Spleen (tissue), 11 donors: Measurements from ENCODE around the gene ITGB8. TPM values are rescaled to one million over a fixed set of nuclear protein-coding genes. Genes with fewer than 3 reads are reported as not detected.

Experiments used
- DNase-seq: peaks from one replicate; pipeline ENCODE4 v3.0.0-alpha.2; 2020
- H3K27ac ChIP-seq, 8 donors: fragments of 200-600 bp; sonication (generic) in 7 of 8; 1 replicate in 4 of 8; 2 replicates in 4 of 8; pipeline versions ENCODE4 v1.5.0 to v1.8.0; 2016 to 2021; ENCODE audit warnings: inconsistent platforms in 4 of 8, mild to moderate bottlenecking in 4 of 8, moderate library complexity in 1 of 8
- H3K27me3 ChIP-seq, 7 donors: fragments of 200-600 bp; sonication (generic) in 6 of 7; replicated peaks in 1 of 7; 1 replicate in 4 of 7; 2 replicates in 3 of 7; pipeline versions ENCODE4 v1.5.0 to v1.8.0; 2016 to 2021; ENCODE audit warnings: inconsistent platforms in 3 of 7, mild to moderate bottlenecking in 1 of 7
- H3K36me3 ChIP-seq, 6 donors: fragments of 200-600 bp; sonication (generic) in 5 of 6; 1 replicate in 4 of 6; 2 replicates in 2 of 6; pipeline versions ENCODE4 v1.5.0 to v1.8.0; 2016 to 2021; ENCODE audit warnings: inconsistent platforms in 2 of 6
- H3K4me1 ChIP-seq, 6 donors: fragments of 200-600 bp; sonication (generic) in 5 of 6; 1 replicate in 3 of 6; 2 replicates in 3 of 6; pipeline versions ENCODE4 v1.5.0 to v1.8.0; 2016 to 2021; ENCODE audit warnings: inconsistent platforms in 3 of 6
- H3K4me3 ChIP-seq, 8 donors: fragments of 200-600 bp; sonication (generic) in 7 of 8; 1 replicate in 4 of 8; 2 replicates in 4 of 8; pipeline versions ENCODE4 v1.5.0 to v1.8.0; 2016 to 2021; ENCODE audit warnings: inconsistent platforms in 4 of 8, mild to moderate bottlenecking in 4 of 8, moderate library complexity in 2 of 8
- H3K9me3 ChIP-seq, 8 donors: fragments of 200-600 bp; sonication (generic) in 7 of 8; 1 replicate in 4 of 8; 2 replicates in 4 of 8; pipeline versions ENCODE4 v1.5.0 to v1.8.0; 2016 to 2021; ENCODE audit warnings: inconsistent platforms in 4 of 8
- CTCF ChIP-seq, 11 experiments: fragments of 200-600 bp in 7 of 11; fragments of 450-650 bp in 4 of 11; sonication (generic) in 4 of 11; IDR thresholded peaks in 8 of 11; conservative IDR thresholded peaks in 3 of 11; 1 replicate in 7 of 11; 2 replicates in 4 of 11; pipeline versions ENCODE4 v1.4.0 to v1.8.0; 2016 to 2021; ENCODE audit warnings: antibody characterized with exemption in 11 of 11, inconsistent platforms in 4 of 11, mild to moderate bottlenecking in 1 of 11
- POLR2A ChIP-seq, 3 donors: fragments of 450-650 bp; IDR thresholded peaks; one replicate each; pipeline ENCODE4 v1.5.1; 2017; ENCODE audit warnings: antibody characterized with exemption in 3 of 3, mild to moderate bottlenecking in 1 of 3
- POLR2AphosphoS5 ChIP-seq, 3 donors: sonication (generic); formaldehyde crosslinking; IDR thresholded peaks; one replicate each; pipeline ENCODE4 v1.5.1; 2017; ENCODE audit warnings: antibody characterized with exemption in 3 of 3
- WGBS, 5 donors: extraction: QIAGEN DNeasy Blood & Tissue Kit in 3 of 5; methylation state at CpG; one replicate each; pipeline versions ENCODE4 v1.1.5 to v1.1.7; 2013 to 2018; 5-methylcytosine and 5-hydroxymethylcytosine counted together
- intact Hi-C: fragments of 100-400 bp; cut with DNase I; formaldehyde crosslinking; loops from one replicate; pipeline ENCODE4 v1.15.0; 2023; ENCODE audit warnings: low total_unique reads
- polyA plus RNA-seq, 3 donors: library from polyadenylated mRNA; stranded (reverse); fragments of 200-250 nt; gene quantifications; one replicate each; pipeline ENCODE4 v1.2.1, GENCODE V29; 2013
- total RNA-seq, 7 donors: library from RNA; depleted of rRNA in 3 of 7; stranded (reverse); fragments of >200 nt in 3 of 7; fragmentation: NEBNext Ultra II Directional in 4 of 7; extraction: Animal tissue kit (Norgen Biotek cat#: 25700) in 4 of 7; gene quantifications; one replicate each; pipeline versions ENCODE4 v1.1.0 to v1.2.1, GENCODE V29; 2016 to 2021
- donor health status: healthy with polysubstance abuse.
- donor health status: DM: no; HTN: no; CAD: no; lungs with moderate emphysema.
- donor health status: DM: no; HTN: no; CAD: no.
- donor health status: Bipolar disorder and iron deficiency.
- donor health status: healthy.
- donor health status: DM: no; HTN: no; CAD: no.
- donor health status: DM: yes; HTN: yes; CAD: no.

The ITGB8 gene
- total and polyA plus RNA-seq, 10 donors: 0.11 to 1.1 (median 0.28) TPM

- TF ChIP-seq CTCF (IDR thresholded peaks at IDR 0.05 in 8 of 11, conservative IDR thresholded peaks at IDR 0.05 in 3 of 11) (no peak), POLR2A (IDR thresholded peaks at IDR 0.05) (no peak), POLR2AphosphoS5 (IDR thresholded peaks at IDR 0.05) (no peak)
- Histone ChIP-seq H3K4me1 (peaks cover 0 to 3% (median 0%) of the 10 kb centered on the region in 6 donors), H3K36me3 (no peaks in the 10 kb centered on the region), H3K4me3 (no peak overlapping the region), H3K27ac (no peak overlapping the region), H3K9me3 (peaks cover 0 to 10% (median 0%) of the 10 kb centered on the region in 8 donors), H3K27me3 (peaks cover 0 to 16% (median 0%) of the 10 kb centered on the region in 7 donors)
- no peak for DNase-seq
- intact Hi-C loops: no loop called here
- WGBS, 5 donors: 46 to 79% (median 68%) methylated on average over 2 of the region's 2 CpGs
Observed at GRCh38 chr7:20444030-20444800, 113.5 kb downstream of the ITGB8 start.

GRCh38 chr7:20447021-20447650, 116.4 kb downstream of the ITGB8 start:
- H3K4me3 ChIP-seq: no peak overlapping the region
- no peaks in the 10 kb centered on the region for H3K4me1 ChIP-seq
- peaks cover 0 to 10% (median 0%) of the 10 kb centered on the region in 8 donors for H3K9me3 ChIP-seq
- no peaks in the 10 kb centered on the region for H3K36me3 ChIP-seq
- H3K27me3 ChIP-seq: peaks cover 0 to 11% (median 0%) of the 10 kb centered on the region in 7 donors
- DNase-seq: no peak
- intact Hi-C loops: no loop called here
- TF ChIP-seq POLR2AphosphoS5 (IDR thresholded peaks at IDR 0.05): no peak
- no peak for TF ChIP-seq POLR2A (IDR thresholded peaks at IDR 0.05)
- no peak for TF ChIP-seq CTCF (IDR thresholded peaks at IDR 0.05 in 8 of 11, conservative IDR thresholded peaks at IDR 0.05 in 3 of 11)
- 38 to 47% (median 40%) methylated on average over 2 of the region's 2 CpGs for WGBS, 5 donors
- no peak overlapping the region for H3K27ac ChIP-seq

GRCh38 chr7:20449176-20449575, 118.5 kb downstream of the ITGB8 start:
- WGBS, 5 donors: 54 to 79% (median 63%) methylated on average over 3 of the region's 3 CpGs
- Histone ChIP-seq H3K36me3 (no peaks in the 10 kb centered on the region), H3K4me1 (no peaks in the 10 kb centered on the region), H3K27ac (no peak overlapping the region), H3K9me3 (peaks cover 0 to 10% (median 0%) of the 10 kb centered on the region in 8 donors), H3K27me3 (no peaks in the 10 kb centered on the region), H3K4me3 (no peak overlapping the region)
- TF ChIP-seq CTCF (IDR thresholded peaks at IDR 0.05 in 8 of 11, conservative IDR thresholded peaks at IDR 0.05 in 3 of 11) (no peak), POLR2A (IDR thresholded peaks at IDR 0.05) (no peak), POLR2AphosphoS5 (IDR thresholded peaks at IDR 0.05) (no peak)
- intact Hi-C loops: no loop called here
- no peak for DNase-seq

- Histone ChIP-seq H3K36me3 (no peaks in the 10 kb centered on the region), H3K27me3 (no peaks in the 10 kb centered on the region), H3K9me3 (no peaks in the 10 kb centered on the region), H3K4me3 (no peak overlapping the region), H3K4me1 (no peaks in the 10 kb centered on the region), H3K27ac (peak overlapping the region in 2 of 8 donors; percentile 60 to 80)
- intact Hi-C loops: no loop called here
- WGBS, 5 donors: 39 to 80% (median 59%) methylated on average over 2 of the region's 2 CpGs
- TF ChIP-seq CTCF (IDR thresholded peaks at IDR 0.05 in 8 of 11, conservative IDR thresholded peaks at IDR 0.05 in 3 of 11) (no peak), POLR2AphosphoS5 (IDR thresholded peaks at IDR 0.05) (no peak), POLR2A (IDR thresholded peaks at IDR 0.05) (no peak)
- no peak for DNase-seq
Observed at GRCh38 chr7:20450536-20450935, 119.8 kb downstream of the ITGB8 start.
